ENCODE results near the gene ZSCAN20.

GRCh38 chr1:33468531-33468930 is 3.9 kb upstream of the ZSCAN20 start:
- TF ChIP-seq POLR2A (IDR thresholded peaks at IDR 0.05) (no peak), CTCF (IDR thresholded peaks at IDR 0.05) (no peak), POLR2AphosphoS5 (IDR thresholded peaks at IDR 0.05) (no peak)

All from transverse colon (tissue), 4 donors.